Smooth muscle cell of bladder (primary cell): ENCODE results near the gene GGA2. TPM values are rescaled to one million over a fixed set of nuclear protein-coding genes. Genes with fewer than 3 reads are reported as not detected.

ENCODE experiments used
- total RNA-seq: library from RNA; depleted of rRNA; stranded (reverse); fragments of >200 nt; gene quantifications from 2 replicates; pipeline ENCODE4 v1.2.3, GENCODE V29; 2014

GGA2 gene, protein sequence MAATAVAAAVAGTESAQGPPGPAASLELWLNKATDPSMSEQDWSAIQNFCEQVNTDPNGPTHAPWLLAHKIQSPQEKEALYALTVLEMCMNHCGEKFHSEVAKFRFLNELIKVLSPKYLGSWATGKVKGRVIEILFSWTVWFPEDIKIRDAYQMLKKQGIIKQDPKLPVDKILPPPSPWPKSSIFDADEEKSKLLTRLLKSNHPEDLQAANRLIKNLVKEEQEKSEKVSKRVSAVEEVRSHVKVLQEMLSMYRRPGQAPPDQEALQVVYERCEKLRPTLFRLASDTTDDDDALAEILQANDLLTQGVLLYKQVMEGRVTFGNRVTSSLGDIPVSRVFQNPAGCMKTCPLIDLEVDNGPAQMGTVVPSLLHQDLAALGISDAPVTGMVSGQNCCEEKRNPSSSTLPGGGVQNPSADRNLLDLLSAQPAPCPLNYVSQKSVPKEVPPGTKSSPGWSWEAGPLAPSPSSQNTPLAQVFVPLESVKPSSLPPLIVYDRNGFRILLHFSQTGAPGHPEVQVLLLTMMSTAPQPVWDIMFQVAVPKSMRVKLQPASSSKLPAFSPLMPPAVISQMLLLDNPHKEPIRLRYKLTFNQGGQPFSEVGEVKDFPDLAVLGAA
- total RNA-seq = 15.9 and 26.3 TPM in 2 replicates

DNA sequence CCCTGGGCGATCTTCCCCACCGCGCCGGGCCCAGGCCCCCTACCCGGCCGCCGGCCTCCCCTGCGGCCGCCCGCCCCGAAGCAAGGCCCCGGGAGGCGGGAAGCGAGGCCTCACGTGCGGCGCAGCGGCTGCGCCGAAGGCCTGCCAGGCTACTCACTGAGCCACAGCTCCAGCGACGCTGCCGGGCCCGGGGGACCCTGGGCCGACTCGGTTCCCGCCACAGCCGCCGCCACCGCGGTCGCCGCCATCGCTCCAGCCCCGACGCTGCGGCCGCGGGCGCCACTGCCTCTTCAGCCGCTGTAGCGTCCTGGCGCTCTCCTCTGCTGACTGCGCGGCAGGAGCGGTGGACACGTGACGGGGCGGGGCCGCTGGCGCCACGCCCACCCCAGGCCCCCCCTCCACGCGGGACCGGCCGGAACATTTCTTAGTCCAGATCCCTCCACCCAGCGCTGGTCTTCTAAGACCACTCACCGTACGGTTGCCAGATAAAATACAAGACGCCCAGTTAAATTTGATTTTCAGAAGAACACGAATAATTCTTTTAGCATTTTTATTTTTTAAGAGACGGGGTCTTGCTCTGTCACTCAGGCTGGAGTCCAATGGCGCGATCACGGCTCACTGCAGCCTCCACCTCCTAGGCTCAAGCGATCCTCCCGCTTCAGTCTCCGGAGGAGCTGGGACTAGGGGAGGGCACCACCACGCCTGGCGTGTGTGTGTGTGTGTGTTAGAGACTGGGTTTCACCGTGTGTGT lies at the start of gene GGA2:
Gene GGA2, minus strand, starts transcription at position 331 of the 751 bp plus-strand sequence. Its CDS starts 83 bp downstream, at position 248.

DNA sequence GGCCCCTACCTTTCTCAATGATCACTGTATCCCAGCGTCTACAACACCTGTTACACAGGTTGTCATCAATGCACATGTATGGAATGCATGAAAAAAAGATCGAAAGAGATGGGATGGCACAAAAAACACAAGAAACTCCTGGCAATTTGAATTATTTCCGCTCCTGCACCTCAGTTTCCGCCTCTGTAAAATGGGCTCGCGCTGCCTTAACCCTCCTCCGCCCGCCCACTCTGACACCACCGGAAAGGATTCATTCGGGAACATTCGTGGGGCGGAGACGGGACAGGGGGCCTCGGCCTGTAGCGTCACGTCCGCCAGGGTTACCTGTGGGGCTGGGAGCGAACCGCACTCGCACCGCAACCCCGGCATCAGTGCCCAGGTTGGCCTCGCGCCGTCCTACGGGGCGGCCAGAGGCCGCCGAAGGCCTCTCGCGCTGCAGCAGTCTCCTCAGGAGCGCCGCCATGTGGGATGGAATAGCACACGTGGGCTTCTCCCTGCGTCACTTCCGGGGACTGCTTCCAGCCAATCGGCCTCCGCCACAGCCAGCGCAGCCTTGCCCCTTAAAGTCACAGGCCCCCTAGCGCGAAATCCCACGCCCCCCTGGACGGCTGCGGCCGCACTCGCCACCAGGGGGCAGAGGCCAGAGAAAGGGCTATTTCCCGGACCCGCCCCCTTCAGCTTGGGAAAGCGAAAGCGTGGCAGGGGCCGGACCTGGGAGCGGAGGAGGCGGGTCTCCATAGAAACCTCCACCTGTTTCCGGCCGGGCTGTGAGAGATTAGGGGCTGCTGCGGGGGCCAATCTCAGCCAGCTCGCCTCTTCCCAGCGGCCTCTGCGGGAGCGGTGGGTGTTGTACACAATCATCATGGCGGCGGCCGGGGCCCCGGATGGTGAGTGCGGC lies 46.8 kb upstream of the GGA2 start, which contains the start of the genes EARS2 and UBFD1:
Gene EARS2, minus strand, starts transcription at position 470 of the 898 bp plus-strand sequence. Its CDS starts 7 bp downstream, at position 463.
Gene UBFD1, plus strand, starts transcription at position 847 of the 898 bp plus-strand sequence. Its CDS starts 16 bp downstream, at position 863.

DNA sequence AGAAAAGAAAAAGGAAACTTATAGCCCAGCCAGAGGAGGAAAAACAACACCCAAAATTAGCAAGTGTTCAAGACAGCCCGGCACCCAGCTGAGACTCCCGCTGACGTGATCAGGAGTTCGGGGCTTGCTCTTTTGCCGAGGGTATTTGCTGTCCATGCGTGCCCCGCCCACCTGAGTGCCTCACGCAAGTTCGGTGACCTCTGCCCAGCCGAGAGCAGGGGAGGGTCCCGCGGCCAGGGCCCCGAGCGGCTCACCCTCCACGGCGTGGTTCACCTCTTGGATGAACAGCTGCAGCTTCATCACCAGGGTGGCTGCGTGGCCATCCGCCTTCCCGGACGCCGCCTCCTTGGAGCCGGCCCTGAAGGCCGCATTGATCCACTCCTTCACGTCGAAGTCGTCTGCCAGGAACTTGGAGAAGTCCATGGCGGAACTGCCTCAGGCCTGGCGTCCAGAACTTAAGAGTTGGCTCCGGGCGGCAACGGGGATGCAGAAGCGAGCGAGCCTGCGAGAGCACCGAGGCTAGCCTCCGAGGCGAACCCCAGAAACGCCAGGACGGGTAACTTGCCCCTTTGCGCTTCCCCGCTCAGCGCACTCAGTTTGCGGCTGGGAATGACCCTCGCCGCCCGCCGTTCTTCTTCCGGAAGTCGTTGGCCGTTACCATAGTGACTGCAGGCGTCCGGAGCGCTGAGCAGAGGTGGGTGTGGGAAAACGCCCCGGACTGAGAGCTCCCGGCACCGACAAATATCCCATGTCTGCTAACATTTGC lies 57.5 kb downstream of the GGA2 start, which contains the start of gene COG7:
Gene COG7, minus strand, starts transcription at position 618 of the 766 bp plus-strand sequence. Its CDS starts 195 bp downstream, at position 423.

Other genes starting within 250 kb of the GGA2 start
- gene SCNN1B, start 208.2 kb downstream of the GGA2 start, total RNA-seq = not detected in 2 replicates
- 16.1 and 17.7 TPM in 2 replicates for gene COG7, start 57.3 kb downstream of the GGA2 start, total RNA-seq
- gene EARS2, start 46.9 kb upstream of the GGA2 start, total RNA-seq = 25.5 and 33.0 TPM in 2 replicates
- gene UBFD1, start 47.2 kb upstream of the GGA2 start, total RNA-seq = 54.0 and 69.2 TPM in 2 replicates
- gene NDUFAB1, start 85.8 kb upstream of the GGA2 start, total RNA-seq = 48.1 and 57.0 TPM in 2 replicates
- gene PALB2, start 130.8 kb upstream of the GGA2 start, total RNA-seq = 5.4 and 7.3 TPM in 2 replicates
- 44.5 and 54.4 TPM in 2 replicates for gene DCTN5, start 131.0 kb upstream of the GGA2 start, total RNA-seq
- gene PLK1, start 168.4 kb upstream of the GGA2 start, total RNA-seq = 2.2 and 2.4 TPM in 2 replicates
- 0.14 TPM in 1 of 2 replicates, not detected in the other for gene ERN2, start 202.7 kb upstream of the GGA2 start, total RNA-seq
- not detected in 2 replicates for gene CHP2, start 244.5 kb upstream of the GGA2 start, total RNA-seq